Activated T-cell treated with anti-CD3 and anti-CD28 coated beads, Interleukin-2, amount 50 U/mL, for 72 hours (primary cell): ENCODE data around the gene MYLK4. TPM values are rescaled to one million over a fixed set of nuclear protein-coding genes. Genes with fewer than 3 reads are reported as not detected.

Experiments
- total RNA-seq, 2 donors: library from RNA; stranded (reverse); gene quantifications; one replicate each; pipeline ENCODE4 v1.2.3, GENCODE V29; 2022

The MYLK4 gene
- total RNA-seq, 2 donors from 2014 or later, result 0.37 to 0.72 TPM

Other genes starting within 250 kb of the MYLK4 start
- gene WRNIP1, start 14.5 kb upstream of the MYLK4 start, total RNA-seq, result 10 to 100 TPM; 40.9 to 47.1 TPM
- gene SERPINB1, start 90.9 kb upstream of the MYLK4 start, total RNA-seq, result 100 to 1,000 TPM; 131 to 203 TPM
- 10 to 100 TPM; 70.7 to 96.1 TPM for gene SERPINB9, start 152.4 kb upstream of the MYLK4 start, total RNA-seq
- gene SERPINB6, start 220.6 kb upstream of the MYLK4 start, total RNA-seq, result 100 to 1,000 TPM in 1 of 2 donors, 10 to 100 TPM in 1; 64.9 to 114 TPM
- gene NQO2, start 249.0 kb upstream of the MYLK4 start, total RNA-seq, result 10 to 100 TPM; 32.7 to 47.3 TPM